HCT116 (cell line): ENCODE data around the gene POLR1A. TPM values are rescaled to one million over a fixed set of nuclear protein-coding genes. Genes with fewer than 3 reads are reported as not detected.

Experiments
- ATAC-seq: fragments of 200-7000 bp; cut with Tn5 transposase; 2 replicates; pipeline ENCODE4 v1.9.1; 2020; ENCODE audit warnings: mild to moderate bottlenecking, moderate library complexity
- BruUV-seq: library from RNA; stranded (reverse); fragments of 400-500 nt; replicated peaks from 2 replicates; lab custom pipeline; 2021; lab: Mats Ljungman, UMichigan
- CTCF ChIA-PET: fragments of 300-600 bp; sonication (Branson Sonifier 250); formaldehyde crosslinking; loops from one replicate; lab custom pipeline; 2021; ENCODE audit warnings: antibody characterized with exemption; lab: Charles Lee
- POLR2A ChIA-PET: fragments of 300-600, 350-600 bp; sonication (Branson Sonifier 250); formaldehyde crosslinking; loops from one replicate; lab custom pipeline; 2021; ENCODE audit warnings: antibody characterized with exemption; lab: Charles Lee
- RAD21 ChIA-PET, 2 experiments: fragments of 300-600 bp; sonication (Branson Sonifier 250); formaldehyde crosslinking; loops; one replicate each; lab custom pipeline; 2023; ENCODE audit warnings: low total read pairs in 2 of 2; ENCODE audit not compliant: uncharacterized antibody in 2 of 2, unreplicated experiment in 2 of 2, low non-redundant PET in 1 of 2; lab: Charles Lee
- DNase-seq: peaks from one replicate; pipeline ENCODE4 v3.0.0-alpha.2; 2010; ENCODE audit warnings: low read depth, low spot score
- H2AFZ ChIP-seq: fragments of 200-600 bp; shearing (Covaris generic), sonication (generic); 2 replicates; pipeline ENCODE4 v1.6.1; 2017; ENCODE audit warnings: low read depth, mixed run types, mixed read lengths, antibody characterized with exemption, low read length; ENCODE audit not compliant: poor library complexity, severe bottlenecking
- H3K27ac ChIP-seq: 2 replicates; pipeline ENCODE4 v1.5.1; 2012; ENCODE audit warnings: low read depth, low read length
- H3K27me3 ChIP-seq: fragments of 200-600 bp; sonication (generic); 2 replicates; pipeline ENCODE4 v1.6.1; 2016; ENCODE audit warnings: mixed run types, low read length, mixed read lengths; ENCODE audit not compliant: insufficient read depth
- H3K36me3 ChIP-seq, 2 experiments: fragments of 200-500 bp in 1 of 2; fragments of 200-600 bp in 1 of 2; sonication (Bioruptor generic) in 1 of 2; sonication (generic) in 1 of 2; 2 replicates each; pipeline versions ENCODE4 v1.5.1 to v1.6.1; 2014 to 2016; ENCODE audit warnings: low read length in 2 of 2, inconsistent platforms in 1 of 2, mixed read lengths in 1 of 2, mixed run types in 1 of 2; ENCODE audit not compliant: insufficient read depth in 2 of 2, control insufficient read depth in 1 of 2
- H3K4me1 ChIP-seq, 2 experiments: fragments of 200-600 bp in 1 of 2; sonication (generic) in 1 of 2; 2 replicates each; pipeline versions ENCODE4 v1.5.1 to v1.6.1; 2012 to 2017; ENCODE audit warnings: low read length in 2 of 2, inconsistent platforms in 1 of 2, mild to moderate bottlenecking in 1 of 2, mixed read lengths in 1 of 2, mixed run types in 1 of 2, moderate library complexity in 1 of 2; ENCODE audit not compliant: insufficient read depth in 2 of 2, control insufficient read depth in 1 of 2
- H3K4me2 ChIP-seq: fragments of 200-600 bp; sonication (generic); 2 replicates; pipeline ENCODE4 v1.6.1; 2017; ENCODE audit warnings: mixed run types, low read length, mixed read lengths
- H3K4me3 ChIP-seq, 2 experiments: fragments of 200-600 bp in 1 of 2; sonication (generic) in 1 of 2; replicated peaks in 1 of 2; 2 replicates each; pipeline ENCODE4 v1.5.1; 2011 to 2016; ENCODE audit warnings: low read length in 2 of 2, control low read depth in 1 of 2, low read depth in 1 of 2, mild to moderate bottlenecking in 1 of 2, mixed read lengths in 1 of 2, mixed run types in 1 of 2
- H3K79me2 ChIP-seq: fragments of 200-600 bp; sonication (generic); 2 replicates; pipeline ENCODE4 v1.6.1; 2017; ENCODE audit warnings: mild to moderate bottlenecking, mixed run types, low read length, moderate library complexity, mixed read lengths; ENCODE audit not compliant: insufficient read depth
- H3K9ac ChIP-seq: fragments of 200-600 bp; sonication (generic); 2 replicates; pipeline ENCODE4 v1.6.1; 2016; ENCODE audit warnings: low read length, mixed read lengths
- H3K9me2 ChIP-seq: fragments of 200-600 bp; sonication (generic), shearing (Covaris generic); 2 replicates; pipeline ENCODE4 v1.6.1; 2017; ENCODE audit warnings: mixed run types, mild to moderate bottlenecking, moderate library complexity; ENCODE audit not compliant: insufficient read depth
- H3K9me3 ChIP-seq, 2 experiments: fragments of 200-500 bp in 1 of 2; fragments of 200-600 bp in 1 of 2; sonication (Bioruptor generic) in 1 of 2; sonication (generic) in 1 of 2; 2 replicates each; pipeline ENCODE4 v1.6.1; 2014 to 2017; ENCODE audit warnings: low read length in 2 of 2, mixed read lengths in 2 of 2, inconsistent platforms in 1 of 2, low read depth in 1 of 2, mild to moderate bottlenecking in 1 of 2, mixed run types in 1 of 2, moderate library complexity in 1 of 2; ENCODE audit not compliant: control insufficient read depth in 1 of 2, insufficient read depth in 1 of 2
- H4K20me1 ChIP-seq: fragments of 200-600 bp; sonication (generic), shearing (Covaris generic); 2 replicates; pipeline ENCODE4 v1.6.1; 2017; ENCODE audit warnings: mixed run types, mild to moderate bottlenecking, moderate library complexity; ENCODE audit not compliant: insufficient read depth
- CEBPB ChIP-seq: IDR thresholded peaks from 2 replicates; pipeline ENCODE4 v1.6.1; 2012; ENCODE audit warnings: low read depth
- ELF1 ChIP-seq: IDR thresholded peaks from 2 replicates; pipeline ENCODE4 v1.6.1; 2012; ENCODE audit warnings: low read depth, borderline replicate concordance
- EZH2phosphoT487 ChIP-seq: fragments of 200-600 bp; IDR thresholded peaks from 2 replicates; pipeline ENCODE4 v1.6.1; 2018; ENCODE audit warnings: antibody characterized with exemption, borderline replicate concordance
- FOSL1 ChIP-seq: IDR thresholded peaks from 2 replicates; pipeline ENCODE4 v1.6.1; 2012; ENCODE audit warnings: low read depth
- POLR2AphosphoS5 ChIP-seq: IDR thresholded peaks from 2 replicates; pipeline ENCODE4 v1.6.1; 2011; ENCODE audit warnings: mild to moderate bottlenecking, low read depth, low read length, moderate library complexity
- SIN3A ChIP-seq: IDR thresholded peaks from 2 replicates; pipeline ENCODE4 v1.6.1; 2012; ENCODE audit warnings: low read depth
- SP1 ChIP-seq: IDR thresholded peaks from 2 replicates; pipeline ENCODE4 v1.6.1; 2012; ENCODE audit warnings: low read depth
- SRF ChIP-seq: IDR thresholded peaks from 2 replicates; pipeline ENCODE4 v1.6.1; 2012; ENCODE audit warnings: low read depth
- intact Hi-C: fragments of 100-400 bp; cut with micrococcal nuclease; formaldehyde crosslinking; loops from 2 replicates; pipeline ENCODE4 v1.10.0; 2022
- total RNA-seq: library from RNA; stranded (reverse); gene quantifications from one replicate; pipeline ENCODE4 v1.2.1, GENCODE V29; 2021; ENCODE audit not compliant: unreplicated experiment
- TF ChIP-seq, protein P1 (sequence below): IDR thresholded peaks from 2 replicates; pipeline ENCODE4 v1.6.1; 2012
- TF ChIP-seq, protein P2 (sequence below): IDR thresholded peaks from 2 replicates; pipeline ENCODE4 v1.6.1; 2012

The POLR1A gene
- total RNA-seq, 1 experiment from 2014 or later = 46.6 TPM

DNA sequence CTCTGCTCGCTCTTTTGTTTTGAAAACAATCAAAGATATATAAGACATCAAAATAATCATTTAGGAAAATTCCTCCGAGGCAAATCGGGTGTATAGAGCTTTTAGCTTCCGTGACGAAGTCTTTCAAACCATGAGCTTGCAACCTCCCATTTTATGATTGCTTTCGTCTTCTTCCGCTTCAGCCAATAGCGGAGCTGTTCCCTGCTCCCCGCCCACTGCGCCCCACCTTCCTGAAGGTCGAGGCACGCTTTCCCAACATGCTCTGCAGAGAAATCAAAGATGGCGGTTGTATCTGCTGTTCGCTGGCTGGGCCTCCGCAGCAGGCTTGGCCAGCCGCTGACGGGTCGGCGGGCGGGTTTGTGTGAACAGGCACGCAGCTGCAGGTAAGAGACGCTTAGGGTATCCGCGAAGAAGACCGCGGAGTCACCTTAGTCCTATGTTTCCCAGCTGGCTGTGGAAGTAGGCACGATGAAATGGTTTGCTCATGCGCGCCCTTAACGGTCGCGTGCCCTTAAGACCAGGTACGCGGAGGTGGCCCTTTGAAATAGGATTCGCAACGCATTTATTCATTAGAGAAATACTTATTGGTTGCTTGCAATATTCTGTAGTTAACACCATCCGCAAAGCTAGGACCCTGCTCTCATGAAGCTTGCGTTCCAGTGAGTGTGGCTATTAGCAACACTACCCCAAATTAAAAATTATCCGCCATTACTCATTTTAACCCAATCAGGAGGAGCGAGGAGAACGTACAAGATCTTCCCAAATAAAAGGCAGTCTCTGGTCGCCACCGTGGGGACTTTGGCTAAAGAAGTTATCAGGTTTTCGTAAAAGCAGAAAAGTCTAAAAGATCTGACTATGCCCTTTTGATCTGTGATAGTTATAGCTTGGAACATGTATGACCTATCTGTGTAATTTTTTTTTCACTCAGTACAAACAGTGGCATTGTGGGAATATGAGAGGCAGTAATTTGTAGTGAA, 571 bp upstream of the POLR1A start, which contains the start of gene PTCD3 (continued):
- TF ChIP-seq, protein P1, sequence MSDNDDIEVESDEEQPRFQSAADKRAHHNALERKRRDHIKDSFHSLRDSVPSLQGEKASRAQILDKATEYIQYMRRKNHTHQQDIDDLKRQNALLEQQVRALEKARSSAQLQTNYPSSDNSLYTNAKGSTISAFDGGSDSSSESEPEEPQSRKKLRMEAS = peak; percentile 90
- TF ChIP-seq SP1 (peak; percentile 97), ELF1 (peak; percentile 55; the same call in 1 of the 2 replicates), EZH2phosphoT487 (no peak), CEBPB (no peak), FOSL1 (no peak)

DNA sequence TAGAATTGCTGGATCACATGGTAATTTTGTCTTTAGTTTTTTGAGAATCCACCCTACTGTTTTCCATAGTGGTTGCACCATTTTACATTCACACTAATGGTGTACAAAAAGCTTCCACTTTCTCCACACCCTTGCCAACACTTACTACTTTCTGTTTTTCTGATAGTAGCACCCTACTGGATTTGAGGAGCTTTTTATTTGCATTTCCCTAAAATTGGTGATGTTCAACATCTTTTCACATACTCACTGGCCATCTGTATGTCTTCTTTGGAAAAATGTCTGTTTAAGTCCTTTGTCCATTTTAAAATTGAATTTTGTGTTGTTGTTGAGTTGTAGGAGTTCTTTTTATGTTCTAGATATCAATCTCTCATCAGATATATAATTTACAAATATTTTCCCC, 3.5 kb downstream of the POLR1A start:
- Histone ChIP-seq H3K27me3 (no peaks in the 10 kb centered on the region), H3K9me3 (no peaks in the 10 kb centered on the region), H3K4me1 (peaks cover 1 to 12% of the 10 kb centered on the region in 2 experiments), H3K4me2 (no peak overlapping the region), H3K27ac (no peak overlapping the region), H4K20me1 (no peaks in the 10 kb centered on the region; the same call in 1 of the 2 replicates), H2AFZ (no peak overlapping the region), H3K9ac (no peak overlapping the region), H3K79me2 (peaks cover 95% of the 10 kb centered on the region), H3K9me2 (no peaks in the 10 kb centered on the region), H3K36me3 (peaks cover 18 to 58% of the 10 kb centered on the region in 2 experiments), H3K4me3 (no peak overlapping the region)
- CTCF ChIA-PET = no interaction called here
- BruUV-seq = no TSS peak
- ATAC-seq (no peak), DNase-seq (no peak)
- TF ChIP-seq, protein P2, sequence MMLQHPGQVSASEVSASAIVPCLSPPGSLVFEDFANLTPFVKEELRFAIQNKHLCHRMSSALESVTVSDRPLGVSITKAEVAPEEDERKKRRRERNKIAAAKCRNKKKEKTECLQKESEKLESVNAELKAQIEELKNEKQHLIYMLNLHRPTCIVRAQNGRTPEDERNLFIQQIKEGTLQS = no peak
- TF ChIP-seq POLR2AphosphoS5 (no peak), SIN3A (no peak), CEBPB (no peak), FOSL1 (no peak), SP1 (no peak), SRF (no peak)
- intact Hi-C loops = no loop called here
- POLR2A ChIA-PET = no interaction called here
- RAD21 ChIA-PET = no interaction called here
